ENCODE data around the gene LMLN.
"Not testable (repeated sequence)": the region's sequence is repeated elsewhere in the genome, so short reads cannot be mapped to it uniquely, and the experiment has no call there.

LMLN gene

GRCh38 chr3:197955892-197956477 is 4.0 kb upstream of the LMLN start:
- DNase-seq (ENCODE audit: low read depth in 2 of 2) = no peak

- no peak for DNase-seq (ENCODE audit: low read depth in 2 of 2)
These were observed 3.4 kb upstream of the LMLN start for GRCh38 chr3:197956626-197956988.

DNA sequence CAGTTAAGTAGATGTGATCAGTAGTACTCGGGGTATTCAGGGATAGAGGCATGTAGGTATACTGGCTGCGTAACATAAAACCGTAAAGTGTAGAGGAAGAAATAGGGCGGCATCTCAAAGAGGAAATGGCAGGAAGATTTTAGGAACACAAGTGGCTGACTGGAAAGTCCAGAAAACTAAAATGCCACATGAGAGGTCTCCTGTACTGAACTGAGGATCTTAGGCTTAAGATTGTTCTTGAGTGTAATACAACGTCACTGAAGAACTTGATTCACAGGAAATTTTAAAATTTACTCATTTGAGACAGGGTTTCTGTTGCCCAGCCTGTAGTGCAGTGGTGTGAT is 2.3 kb upstream of the LMLN start:
- no peak for DNase-seq (ENCODE audit: low read depth in 2 of 2)

DNA sequence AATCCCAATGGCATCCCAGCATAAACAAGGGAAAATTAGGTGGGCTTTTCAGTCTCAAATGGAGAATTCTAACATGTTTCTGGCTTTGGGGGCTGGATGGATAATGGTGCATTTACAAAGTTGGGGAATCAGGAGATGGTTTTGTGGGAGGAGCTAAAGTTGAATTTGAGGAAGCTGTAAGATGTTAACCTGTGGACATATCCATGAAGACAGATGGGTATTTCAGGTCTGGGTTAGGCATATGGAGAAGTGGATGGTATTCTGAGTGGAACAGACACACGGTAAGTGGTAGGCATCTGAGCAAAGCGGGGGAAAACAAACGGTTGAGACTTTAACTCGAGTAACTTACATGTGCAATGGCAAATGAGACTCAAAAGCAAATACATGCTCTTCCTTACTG is 1.7 kb upstream of the LMLN start:
- no peak for DNase-seq (ENCODE audit: low read depth in 2 of 2)

- not testable (repeated sequence) for DNase-seq (ENCODE audit: low read depth in 2 of 2)
These were observed 1.2 kb upstream of the LMLN start for GRCh38 chr3:197958848-197959247.

GRCh38 chr3:197959500-197959890 is 522 bp upstream of the LMLN start:
- no peak for DNase-seq (ENCODE audit: low read depth in 2 of 2)

DNA sequence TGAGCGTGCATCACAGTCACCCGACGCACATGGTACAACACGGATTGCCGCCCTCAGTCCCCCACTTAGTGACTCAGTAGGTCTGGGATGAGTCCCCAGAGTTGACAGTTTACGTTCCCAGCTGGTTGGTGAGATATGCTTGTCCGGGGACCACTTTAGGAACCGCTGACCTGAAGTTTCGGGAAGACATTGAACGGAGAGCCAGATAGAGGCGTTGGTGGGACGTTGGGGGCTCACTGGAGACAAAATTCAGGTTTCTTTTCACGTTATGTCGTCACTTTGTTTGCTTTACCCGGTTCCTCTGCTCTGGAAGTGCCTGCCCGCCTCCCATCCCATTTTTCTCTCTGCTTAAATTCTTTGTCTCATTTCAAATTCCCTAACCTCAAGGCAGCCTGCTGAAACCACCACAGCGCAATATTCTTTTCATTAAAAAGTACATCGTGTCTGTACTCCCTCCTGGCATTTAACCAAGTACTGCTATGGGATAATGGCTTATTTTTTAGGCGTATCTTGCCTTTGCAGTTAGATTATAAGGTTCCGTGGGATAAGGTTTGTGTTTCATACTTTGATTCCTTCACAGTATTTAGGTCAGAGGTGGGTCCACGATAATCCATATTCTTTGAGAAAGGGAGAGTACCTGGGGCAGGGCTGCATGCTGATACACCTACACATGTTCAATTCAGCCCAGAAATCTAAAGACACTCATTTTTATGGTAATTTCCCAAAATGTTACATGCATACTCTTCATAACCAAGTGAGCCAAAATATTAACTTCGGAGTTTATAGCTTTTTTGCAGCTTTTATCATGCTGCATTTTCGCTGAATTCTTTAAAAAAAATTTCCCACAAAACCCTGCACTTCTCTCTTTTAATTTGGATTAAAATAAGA is 921 bp downstream of the LMLN start:
- no peak for DNase-seq (ENCODE audit: low read depth in 2 of 2)

DNA sequence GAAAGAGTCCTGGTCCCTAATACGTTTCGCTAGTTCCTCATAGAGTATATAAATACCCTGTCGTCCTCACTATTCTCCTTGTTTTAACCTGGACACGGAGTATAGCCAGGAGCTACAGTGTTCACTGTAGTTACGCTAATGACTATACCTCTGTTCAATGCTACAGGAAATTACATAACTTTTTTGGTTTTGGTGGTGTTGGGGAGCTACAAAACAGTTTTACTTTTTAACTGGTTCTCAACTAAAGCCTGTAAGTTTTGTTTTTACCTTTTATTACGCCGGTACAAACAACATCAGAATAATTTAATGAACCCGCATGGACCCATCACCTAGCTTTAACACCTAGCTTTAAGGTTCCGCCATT is 1.5 kb downstream of the LMLN start:
- no peak for DNase-seq (ENCODE audit: low read depth in 2 of 2)

GRCh38 chr3:197963019-197963637 is 3.1 kb downstream of the LMLN start:
- no peak for DNase-seq (ENCODE audit: low read depth in 2 of 2)

DNA sequence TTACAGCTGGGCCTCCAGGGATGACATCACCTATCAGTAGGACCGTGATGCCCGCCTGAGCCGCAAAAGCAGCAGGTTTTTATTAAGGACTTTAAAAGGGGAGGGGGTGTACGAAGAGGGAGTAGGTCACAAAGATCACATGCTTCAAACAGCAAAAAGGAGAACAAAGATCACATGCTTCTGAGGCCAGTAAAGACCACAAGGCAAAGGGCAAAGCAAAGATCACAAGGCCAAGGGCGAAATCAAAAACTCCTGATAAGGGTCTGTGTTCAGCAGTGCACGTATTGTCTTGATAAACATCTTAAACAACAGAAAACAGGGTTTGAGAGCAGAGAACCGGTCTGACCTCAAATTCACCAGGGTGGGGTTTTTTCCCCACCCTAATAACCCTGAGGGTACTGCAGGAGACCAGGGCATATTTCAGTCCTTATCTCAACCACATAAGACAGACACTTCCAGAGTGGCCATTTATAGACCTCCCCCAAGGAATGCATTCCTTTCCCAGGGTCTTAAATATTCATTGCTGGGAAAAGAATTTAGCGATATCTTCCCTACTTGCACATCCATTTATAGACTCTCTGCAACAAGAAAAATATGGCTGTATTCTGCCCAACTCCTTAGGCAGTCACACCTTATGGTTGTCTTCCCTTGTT is 7.4 kb downstream of the LMLN start:
- not testable (repeated sequence) for DNase-seq (ENCODE audit: low read depth in 2 of 2)

DNA sequence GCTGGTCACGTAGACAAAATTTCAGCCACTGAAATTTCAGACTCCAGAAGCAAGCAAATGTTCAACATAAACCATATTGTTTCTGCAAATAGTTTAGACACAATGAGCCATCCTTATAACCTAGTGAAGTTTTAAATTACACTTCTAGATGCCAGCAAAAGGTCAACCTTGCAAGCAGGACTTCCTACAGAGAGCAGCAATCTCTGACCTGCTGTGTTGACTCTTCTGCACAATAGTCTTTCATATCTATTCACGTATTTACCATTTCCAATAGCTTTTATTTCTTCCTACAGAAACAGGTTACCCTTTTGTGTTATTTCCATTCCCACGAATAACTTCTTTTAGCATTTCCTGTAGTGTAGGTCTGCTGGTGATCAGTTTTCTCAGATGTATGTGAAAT is 10.6 kb downstream of the LMLN start:
- no peak for DNase-seq (ENCODE audit: low read depth in 2 of 2)

GRCh38 chr3:197974016-197974415 is 14.0 kb downstream of the LMLN start:
- DNase-seq (ENCODE audit: low read depth in 2 of 2) = no peak

DNA sequence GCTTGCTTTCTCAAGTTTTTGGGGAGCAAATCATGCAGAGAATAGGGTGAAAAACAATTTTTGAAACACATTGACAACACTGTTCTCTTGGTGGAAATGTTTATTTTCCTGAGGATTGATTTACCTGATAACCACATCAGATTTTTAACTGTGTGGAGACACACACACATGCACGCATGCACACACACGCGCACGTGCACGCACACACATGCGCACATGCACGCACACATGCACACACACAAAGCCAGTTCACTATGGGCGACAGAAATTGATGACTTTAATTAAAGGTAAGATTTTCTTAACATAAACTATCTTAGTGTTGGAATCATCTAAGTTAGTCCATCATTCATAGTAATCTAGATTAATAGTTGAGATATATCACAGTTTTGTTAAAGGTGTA is 15.3 kb downstream of the LMLN start:
- DNase-seq (ENCODE audit: low read depth in 2 of 2) = no peak

DNA sequence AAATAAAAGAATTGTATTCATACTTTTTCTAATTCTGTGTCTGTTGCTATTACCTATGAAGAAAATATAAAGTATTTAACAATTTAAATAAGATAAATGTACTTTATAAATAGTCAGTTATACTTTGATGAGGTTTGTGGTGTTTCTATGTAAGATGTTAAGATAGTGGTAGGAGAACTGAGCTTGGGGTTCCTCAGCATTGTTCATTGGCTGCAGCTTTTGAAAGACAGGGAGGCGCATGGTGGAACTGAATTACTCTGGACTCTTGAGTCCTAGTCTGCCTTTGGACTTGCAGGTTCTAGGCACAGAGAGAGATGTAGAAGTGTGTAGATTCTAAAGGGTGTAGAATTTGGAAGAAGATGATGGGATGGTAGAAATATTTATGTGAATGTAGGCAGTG is 23.1 kb downstream of the LMLN start:
- DNase-seq (ENCODE audit: low read depth in 2 of 2) = no peak

GRCh38 chr3:197989651-197990050 is 29.6 kb downstream of the LMLN start:
- DNase-seq (ENCODE audit: low read depth in 2 of 2) = no peak

DNA sequence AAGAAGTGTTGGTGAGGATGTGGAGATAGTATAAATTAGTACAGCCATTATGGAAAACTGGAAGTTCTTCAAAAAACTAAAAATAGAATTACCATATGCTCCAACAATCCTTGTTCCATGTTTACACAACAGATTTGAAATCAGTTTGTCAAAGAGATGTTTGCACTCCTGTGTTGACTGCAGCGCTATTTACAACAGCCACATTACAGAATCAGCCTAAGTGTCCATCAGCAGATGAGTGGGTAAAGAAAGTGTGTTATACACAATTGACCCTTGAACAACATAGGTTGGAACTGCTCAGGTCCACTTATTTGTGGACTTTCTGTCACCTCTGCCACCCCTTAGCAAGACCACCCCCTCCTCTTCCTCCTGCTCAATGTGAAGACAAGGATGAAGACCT is 34.7 kb downstream of the LMLN start:
- DNase-seq (ENCODE audit: low read depth in 2 of 2) = no peak

GRCh38 chr3:197996855-197997254 is 36.8 kb downstream of the LMLN start:
- DNase-seq (ENCODE audit: low read depth in 2 of 2) = no peak

- DNase-seq (ENCODE audit: low read depth in 2 of 2) = no peak
These were observed 37.9 kb downstream of the LMLN start for GRCh38 chr3:197997936-197998335.

DNA sequence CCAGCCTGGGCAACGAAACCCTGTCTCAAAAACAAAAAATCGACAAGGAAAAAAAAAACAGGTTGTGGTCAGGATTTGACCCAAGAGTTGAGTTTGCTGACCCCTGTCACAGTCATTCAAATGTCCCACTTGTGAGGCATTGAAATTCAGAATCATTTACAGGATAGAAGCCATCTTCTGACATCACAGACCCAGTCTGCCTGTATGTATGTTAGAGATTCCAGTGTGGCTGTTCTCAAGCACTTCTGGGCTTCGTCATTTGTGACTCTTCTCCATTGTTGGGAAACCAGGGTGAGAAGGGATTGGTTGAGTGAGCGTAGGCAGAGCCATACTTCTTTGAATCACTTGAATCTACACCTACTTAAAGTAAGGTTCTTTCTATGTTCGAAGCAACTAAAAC is 57.1 kb downstream of the LMLN start:
- DNase-seq (ENCODE audit: low read depth in 2 of 2) = no peak

GRCh38 chr3:198018416-198018815 is 58.4 kb downstream of the LMLN start:
- DNase-seq (ENCODE audit: low read depth in 2 of 2) = no peak

DNA sequence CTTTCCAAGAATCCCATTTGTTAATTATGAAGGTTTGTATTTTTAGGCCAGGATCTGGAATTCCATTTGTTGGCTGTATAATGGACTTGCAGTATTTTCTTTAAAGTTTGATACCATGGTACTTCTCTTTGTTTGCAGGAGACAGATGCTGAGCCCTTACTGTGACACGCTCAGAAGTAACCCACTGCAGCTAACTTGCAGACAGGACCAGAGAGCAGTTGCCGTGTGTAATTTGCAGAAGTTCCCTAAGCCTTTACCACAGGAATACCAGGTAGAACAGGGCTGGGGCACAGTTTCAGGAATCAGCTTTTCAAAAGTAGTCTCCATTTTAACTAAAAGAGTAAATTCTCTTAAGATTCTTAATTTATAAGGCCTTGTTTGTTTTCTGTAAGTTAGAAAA is 59.1 kb downstream of the LMLN start:
- DNase-seq (ENCODE audit: low read depth in 2 of 2) = no peak

- no peak for DNase-seq (ENCODE audit: low read depth in 2 of 2)
These were observed 61.3 kb downstream of the LMLN start for GRCh38 chr3:198021320-198021719.

GRCh38 chr3:198022604-198023003 is 62.6 kb downstream of the LMLN start:
- no peak for DNase-seq (ENCODE audit: low read depth in 2 of 2)
